PFSK-1 (cell line): ENCODE results near the gene ANKS1A.

Experiments used
- FOXP2 ChIP-seq: optimal IDR thresholded peaks from 2 replicates; pipeline ENCODE3; 2011; ENCODE audit warnings: borderline replicate concordance, control low read depth, inconsistent platforms; ENCODE audit not compliant: insufficient read depth; ENCODE audit errors: extremely low read length, extremely low read depth
- POLR2AphosphoS5 ChIP-seq: IDR thresholded peaks from 2 replicates; pipeline ENCODE4 v1.6.1; 2012; ENCODE audit warnings: low read depth, mild to moderate bottlenecking, control low read depth, low read length, moderate library complexity
- REST ChIP-seq, 2 experiments: IDR thresholded peaks; 2 replicates each; pipeline versions ENCODE4 v1.6.1 to v1.8.0; 2011 to 2012; ENCODE audit warnings: low read depth in 2 of 2, low read length in 2 of 2, control low read depth in 1 of 2, inconsistent platforms in 1 of 2, mild to moderate bottlenecking in 1 of 2, moderate library complexity in 1 of 2; ENCODE audit not compliant: insufficient read depth in 1 of 2
- SIN3A ChIP-seq: IDR thresholded peaks from 2 replicates; pipeline ENCODE4 v1.6.1; 2012; ENCODE audit warnings: mild to moderate bottlenecking, low read length, moderate library complexity, borderline replicate concordance; ENCODE audit not compliant: insufficient read depth
- TAF1 ChIP-seq: IDR thresholded peaks from 2 replicates; pipeline ENCODE4 v1.6.1; 2012; ENCODE audit warnings: low read length, control low read depth, borderline replicate concordance; ENCODE audit not compliant: insufficient read depth

The ANKS1A gene

GRCh38 chr6:35026434-35027222 lies 137.6 kb downstream of the ANKS1A start:
- no peak for TF ChIP-seq SIN3A
- no peak for TF ChIP-seq TAF1
- TF ChIP-seq FOXP2: no peak
- no peak for TF ChIP-seq REST (IDR thresholded peaks at IDR 0.05; ENCODE audit: insufficient read depth in 1 of 2, low read depth in 2 of 2, low read length in 2 of 2)
- TF ChIP-seq POLR2AphosphoS5: no peak

- no peak for TF ChIP-seq TAF1
- no peak for TF ChIP-seq POLR2AphosphoS5
- no peak for TF ChIP-seq FOXP2
- no peak for TF ChIP-seq SIN3A
- no peak for TF ChIP-seq REST (IDR thresholded peaks at IDR 0.05; ENCODE audit: insufficient read depth in 1 of 2, low read depth in 2 of 2, low read length in 2 of 2)
These were observed 138.8 kb downstream of the ANKS1A start for GRCh38 chr6:35027807-35028206.

GRCh38 chr6:35028781-35029769 lies 140.0 kb downstream of the ANKS1A start:
- TF ChIP-seq REST (IDR thresholded peaks at IDR 0.05; ENCODE audit: insufficient read depth in 1 of 2, low read depth in 2 of 2, low read length in 2 of 2) (no peak), POLR2AphosphoS5 (no peak), TAF1 (no peak), SIN3A (no peak), FOXP2 (no peak)

GRCh38 chr6:35030099-35030498 lies 141.0 kb downstream of the ANKS1A start:
- no peak for TF ChIP-seq POLR2AphosphoS5
- no peak for TF ChIP-seq TAF1
- no peak for TF ChIP-seq REST (IDR thresholded peaks at IDR 0.05; ENCODE audit: insufficient read depth in 1 of 2, low read depth in 2 of 2, low read length in 2 of 2)
- TF ChIP-seq FOXP2: no peak
- no peak for TF ChIP-seq SIN3A
